Left forelimb (tissue), 1 donor: ENCODE results near the gene TPCN2.

Experiments
- DNase-seq: peaks from one replicate; pipeline ENCODE4 v3.0.0-alpha.2; 2018; ENCODE audit warnings: low spot score

Gene TPCN2

GRCh38 chr11:69058511-69059270 lies 10.0 kb downstream of the TPCN2 start:
- DNase-seq = no peak

DNA sequence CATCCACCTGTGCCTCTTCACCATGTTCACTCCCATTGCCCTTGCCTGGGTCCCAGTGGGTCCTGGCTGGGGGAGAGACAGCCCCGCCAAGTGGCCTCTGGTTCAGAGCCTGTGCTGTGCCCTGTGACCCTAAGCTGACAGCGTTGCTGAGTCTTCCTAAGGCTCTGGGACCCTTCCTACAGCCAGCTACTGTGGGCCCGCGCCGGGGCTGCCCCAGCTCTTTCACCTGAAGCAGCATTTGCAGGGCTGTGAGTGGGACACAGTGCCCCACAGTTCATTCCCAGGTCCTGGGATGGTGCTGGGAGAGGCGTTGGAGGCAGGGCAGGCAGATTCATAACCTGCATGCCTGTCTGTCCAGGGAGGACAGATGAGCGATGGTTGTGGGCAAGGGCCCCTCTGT lies 10.7 kb downstream of the TPCN2 start:
- DNase-seq = no peak

GRCh38 chr11:69059985-69060384 lies 11.3 kb downstream of the TPCN2 start:
- DNase-seq = no peak

DNA sequence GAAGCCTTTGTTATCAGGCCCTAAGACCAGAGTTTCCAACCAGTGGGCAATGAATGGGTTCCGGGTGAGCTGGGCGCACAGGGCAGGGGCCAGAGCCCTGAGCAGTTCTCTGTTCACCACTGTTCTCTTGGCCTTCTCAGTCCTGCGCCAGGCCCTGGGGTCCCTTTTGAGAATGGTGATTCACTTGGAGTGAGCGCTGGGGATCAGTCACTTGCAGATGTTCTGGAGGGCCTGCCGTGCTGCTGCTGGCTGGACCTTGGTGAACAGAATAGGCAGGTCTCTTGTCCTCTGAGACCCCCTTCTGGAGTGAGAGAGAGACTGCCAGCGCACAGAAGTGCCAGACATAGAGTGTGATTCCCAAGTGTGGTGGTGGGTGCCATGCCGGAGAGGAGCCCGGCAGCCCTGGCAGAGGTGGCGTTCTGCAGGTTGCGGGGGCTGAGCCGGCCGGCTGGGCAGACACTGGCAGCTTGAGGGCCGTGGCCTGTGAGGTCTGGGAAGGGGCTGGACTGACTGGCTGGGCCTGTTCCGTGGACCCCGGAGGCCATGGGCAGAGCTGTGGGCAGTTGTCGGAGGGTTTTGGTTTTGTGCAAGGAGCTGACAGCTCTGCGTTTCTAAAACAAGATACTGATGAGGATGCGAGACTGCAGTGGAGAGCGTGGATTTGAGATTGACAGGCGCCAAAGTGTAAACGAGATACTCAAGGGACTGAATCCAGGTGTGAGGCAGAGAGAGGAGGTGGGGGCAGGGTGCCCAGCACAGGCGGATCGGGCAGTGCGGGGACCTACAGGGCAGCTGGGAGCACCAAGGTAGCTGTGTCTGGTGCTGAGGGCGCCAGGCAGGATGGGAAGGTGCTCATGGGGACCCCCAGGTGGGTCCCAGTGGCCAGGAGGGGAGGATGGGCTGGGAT lies 12.3 kb downstream of the TPCN2 start:
- no peak for DNase-seq

DNA sequence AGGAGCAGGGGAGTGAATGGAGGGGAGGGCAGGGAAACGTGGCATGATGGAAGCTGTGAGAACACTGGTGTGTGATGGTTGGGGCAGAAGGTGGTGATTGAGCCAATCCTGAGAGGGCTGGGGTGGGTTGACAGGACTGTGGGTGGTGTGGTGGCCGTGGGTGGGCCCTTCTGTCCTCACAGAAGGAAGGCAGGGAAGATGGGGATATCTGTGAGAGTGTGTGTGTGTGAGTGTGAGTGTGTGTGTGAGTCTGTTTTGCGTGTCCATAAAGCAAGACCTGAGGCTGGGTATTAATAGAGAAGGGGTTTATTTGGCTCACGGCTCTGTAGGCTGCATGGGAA lies 13.0 kb downstream of the TPCN2 start:
- no peak for DNase-seq

DNA sequence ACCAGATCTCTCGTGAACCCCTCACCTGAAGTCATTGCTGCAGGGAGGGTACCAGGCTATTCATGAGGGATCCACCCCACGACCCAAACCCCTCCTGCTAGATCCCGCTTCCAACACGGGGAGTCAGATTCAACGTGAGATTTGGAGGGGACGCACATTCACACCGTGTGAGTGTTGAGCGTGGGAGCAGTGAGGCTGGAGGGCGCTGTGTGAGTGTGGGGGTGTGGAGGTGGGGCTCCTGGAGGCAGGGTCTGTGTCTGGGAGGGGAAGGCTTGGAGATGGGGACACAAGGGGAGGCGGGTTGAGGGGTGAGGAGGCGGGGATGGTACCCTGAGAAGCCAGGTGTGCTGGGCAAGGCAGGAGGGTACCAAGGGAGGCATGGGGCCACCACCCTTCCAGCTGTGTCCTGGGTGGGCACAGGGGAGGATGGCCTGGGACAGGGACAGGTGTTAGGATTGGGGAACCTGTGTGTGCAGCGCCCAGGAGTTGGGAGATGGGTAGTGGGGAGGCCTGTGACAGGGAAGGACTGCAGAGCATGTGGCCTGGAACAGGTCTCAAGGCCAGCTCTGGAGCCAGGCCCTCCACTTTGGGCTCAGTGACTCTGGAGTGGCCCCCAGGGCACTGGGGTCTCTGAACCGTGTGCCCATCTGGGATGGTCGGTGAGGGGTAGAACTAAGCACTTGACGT lies 13.6 kb downstream of the TPCN2 start:
- no peak for DNase-seq

DNA sequence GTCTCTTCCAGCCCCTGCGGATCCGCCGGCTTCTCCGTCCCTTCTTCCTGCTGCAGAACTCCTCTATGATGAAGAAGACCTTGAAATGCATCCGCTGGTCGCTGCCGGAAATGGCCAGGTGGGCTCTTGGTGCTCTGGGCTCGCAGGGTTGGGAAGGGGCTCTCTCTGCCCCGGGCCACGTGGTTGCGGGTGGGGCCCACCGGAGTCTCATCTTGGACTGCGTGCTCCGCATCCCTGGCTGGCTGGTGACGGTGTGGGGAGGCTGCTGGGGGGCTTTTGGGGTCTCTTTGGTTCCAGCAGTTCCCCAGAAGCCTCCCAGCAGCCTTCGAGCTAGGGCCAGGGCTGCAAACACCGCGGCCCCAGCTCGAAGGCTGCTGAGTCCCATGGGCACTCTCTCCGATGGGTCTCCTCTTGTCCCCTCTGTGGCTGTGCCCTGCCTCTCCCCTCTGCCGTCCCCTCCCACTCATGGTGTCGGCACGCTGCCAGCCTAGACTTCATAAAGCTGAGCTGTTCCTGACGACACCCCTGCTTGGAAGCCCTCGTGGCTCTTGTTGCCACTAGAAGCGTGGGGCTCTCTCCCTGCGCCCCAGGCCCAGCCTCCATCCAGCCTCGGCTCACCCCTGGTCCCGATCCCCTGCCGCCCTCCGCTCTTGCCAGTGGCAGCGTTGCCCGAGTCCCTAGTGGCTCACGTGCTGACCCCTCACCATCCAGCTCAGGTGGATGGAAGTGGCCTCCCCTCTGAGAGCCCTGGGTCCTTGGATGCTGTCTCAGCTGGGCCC lies 14.3 kb downstream of the TPCN2 start:
- DNase-seq = no peak

DNA sequence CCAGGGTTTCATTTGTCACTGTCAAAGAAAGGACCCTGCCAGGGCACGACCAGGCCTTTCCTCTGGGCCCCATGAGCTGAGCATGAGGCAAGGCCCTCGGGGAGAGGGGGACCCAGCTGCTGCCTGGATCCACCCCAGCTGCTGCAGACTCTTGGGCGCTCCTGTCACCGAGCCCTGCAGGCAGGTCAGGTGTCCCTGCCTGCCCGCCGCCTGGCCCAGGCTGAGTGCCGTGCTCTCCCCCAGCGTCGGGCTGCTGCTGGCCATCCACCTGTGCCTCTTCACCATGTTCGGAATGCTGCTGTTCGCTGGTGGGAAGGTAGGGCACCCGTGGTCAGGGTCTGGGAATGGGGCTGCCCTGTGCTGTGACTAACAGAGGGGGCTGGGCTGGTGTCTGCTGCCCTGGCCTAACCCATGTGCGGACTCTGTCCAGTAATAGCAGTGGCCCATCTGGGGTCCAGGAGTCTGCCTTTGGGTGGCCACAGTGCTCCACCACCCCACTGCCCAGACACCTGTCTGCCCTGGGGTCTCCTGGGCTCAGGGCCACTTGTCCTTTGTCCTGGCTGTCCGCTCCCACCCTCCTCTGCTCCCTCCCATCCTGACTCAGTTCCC lies 15.0 kb downstream of the TPCN2 start:
- no peak for DNase-seq

- DNase-seq = no peak
These were observed 15.7 kb downstream of the TPCN2 start for GRCh38 chr11:69064394-69064957.

- no peak for DNase-seq
These were observed 16.5 kb downstream of the TPCN2 start for GRCh38 chr11:69065147-69065710.

GRCh38 chr11:69066122-69067112 lies 17.7 kb downstream of the TPCN2 start:
- no peak for DNase-seq

DNA sequence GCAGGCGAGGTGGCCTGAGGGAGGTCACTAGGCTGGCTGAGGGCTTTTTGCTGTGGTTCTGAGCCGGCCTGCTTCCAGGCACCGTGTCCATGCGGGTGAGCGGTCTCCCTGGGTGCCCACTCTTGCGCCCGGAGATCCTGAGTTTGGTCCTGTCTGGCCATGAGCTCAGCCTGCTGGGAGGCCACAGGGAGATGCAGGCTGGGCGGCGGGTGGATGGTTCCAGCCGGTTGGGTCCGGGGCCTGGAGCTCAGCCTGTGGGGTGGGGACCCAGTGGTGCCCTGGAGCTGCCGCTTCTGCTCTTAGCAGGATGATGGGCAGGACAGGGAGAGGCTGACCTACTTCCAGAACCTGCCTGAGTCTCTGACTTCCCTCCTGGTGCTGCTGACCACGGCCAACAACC lies 18.5 kb downstream of the TPCN2 start:
- DNase-seq = no peak

DNA sequence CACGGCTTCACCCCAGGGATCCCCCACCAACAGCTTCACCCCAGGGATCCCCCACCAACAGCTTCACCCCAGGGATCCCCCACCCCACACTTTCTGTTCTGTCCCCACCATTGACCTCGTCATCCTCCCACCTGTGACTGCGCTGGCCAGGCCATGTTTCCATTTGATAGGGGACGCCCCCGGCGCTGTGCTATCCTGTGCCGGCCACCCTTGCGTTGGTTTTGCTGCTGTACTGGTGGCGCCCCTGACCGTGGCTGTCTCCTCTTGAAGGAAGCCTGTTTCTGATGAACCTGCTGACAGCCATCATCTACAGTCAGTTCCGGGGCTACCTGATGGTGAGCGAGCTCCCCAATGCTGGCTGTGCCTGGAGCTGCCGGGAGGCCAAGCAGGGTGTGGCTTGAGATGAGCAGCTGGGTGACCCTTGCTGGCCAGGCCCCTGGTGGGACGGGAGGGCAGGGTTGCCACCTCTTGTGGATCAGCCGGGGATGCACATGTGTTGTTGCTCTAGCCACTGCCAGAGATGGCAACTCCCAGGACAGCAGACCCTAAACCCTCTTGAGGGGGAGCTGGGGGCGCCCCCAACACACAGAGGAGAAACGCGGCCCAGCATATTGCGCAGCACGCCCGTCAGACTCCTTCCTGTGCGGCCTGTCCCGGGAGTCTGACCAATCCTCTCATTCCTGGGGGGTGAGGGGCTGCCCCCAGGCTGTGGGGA lies 22.5 kb downstream of the TPCN2 start:
- DNase-seq = no peak

GRCh38 chr11:69071956-69072355 lies 23.2 kb downstream of the TPCN2 start:
- no peak for DNase-seq

GRCh38 chr11:69073469-69073868 lies 24.7 kb downstream of the TPCN2 start:
- no peak for DNase-seq

DNA sequence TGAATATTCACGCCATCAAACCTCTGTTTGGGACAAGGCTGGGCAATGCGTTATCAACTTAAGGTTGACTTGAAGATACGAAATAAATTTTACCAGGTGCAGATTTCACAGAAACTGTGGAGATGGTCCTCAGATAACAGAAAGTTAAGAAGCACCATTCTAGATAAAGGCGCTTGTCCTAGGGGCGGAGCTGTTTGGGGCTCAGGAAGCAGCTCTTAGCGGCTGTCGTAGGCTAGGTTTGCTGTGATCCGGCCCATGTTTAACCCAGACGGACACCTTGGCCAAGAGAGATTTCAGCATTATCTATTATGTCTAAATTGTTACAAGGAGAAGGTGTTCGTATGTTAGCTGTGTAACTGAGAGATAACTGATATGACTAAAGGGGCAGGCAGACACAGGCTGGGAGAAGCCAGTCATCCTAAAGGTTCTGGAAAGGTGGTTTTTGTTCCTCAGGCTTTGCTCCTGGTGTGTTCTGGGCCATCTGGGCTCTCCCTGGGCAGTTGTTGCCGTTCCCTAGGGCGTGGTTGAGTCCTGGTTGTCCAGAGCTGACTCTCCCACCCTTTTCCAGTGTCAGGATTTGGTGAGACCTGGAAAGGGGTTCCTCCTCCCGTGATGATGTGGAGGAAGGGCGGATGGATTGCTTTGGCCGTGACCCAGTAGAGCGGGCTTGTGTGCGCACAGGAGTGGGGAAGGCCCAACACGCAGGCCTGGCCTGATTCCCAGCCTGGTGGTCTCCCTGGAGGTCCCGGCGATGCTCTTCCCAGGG lies 25.8 kb downstream of the TPCN2 start:
- no peak for DNase-seq

DNA sequence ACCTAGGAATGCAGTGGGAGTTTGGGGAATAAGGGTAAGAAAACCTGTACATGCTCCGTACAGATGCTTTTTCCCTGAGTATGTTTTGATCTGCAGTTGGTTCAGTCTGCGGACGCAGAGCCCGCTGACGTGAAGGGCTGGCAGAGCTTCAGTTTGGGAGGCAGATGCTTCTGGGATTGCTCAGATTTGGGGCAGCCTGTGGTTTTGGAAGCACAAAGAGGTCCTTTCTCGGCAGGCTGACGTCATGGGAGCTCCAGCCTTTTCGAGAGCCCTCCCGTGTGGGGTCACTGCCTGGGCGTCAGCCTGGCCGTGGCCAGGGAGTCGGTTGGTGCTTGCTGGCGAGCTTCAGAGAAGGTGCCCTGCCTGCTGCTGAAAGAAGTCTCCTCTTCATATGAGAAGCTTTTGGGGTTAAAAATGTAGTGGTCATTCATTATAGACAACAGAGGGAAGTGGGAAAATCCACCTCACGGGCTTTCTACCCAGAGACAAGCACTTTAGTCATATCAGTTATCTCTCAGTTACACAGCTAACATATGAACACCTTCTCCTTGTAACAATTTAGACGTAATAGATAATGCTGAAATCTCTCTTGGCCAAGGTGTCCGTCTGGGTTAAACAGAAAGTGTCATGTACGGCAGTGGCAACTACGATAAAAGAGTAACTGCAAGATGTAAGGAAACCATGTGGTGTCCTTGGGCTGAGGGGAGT lies 26.8 kb downstream of the TPCN2 start:
- DNase-seq = no peak
